IMR-90 (cell line): ENCODE data around the gene LRRC15.

Source experiments
- CTCF ChIP-seq: conservative IDR thresholded peaks from 2 replicates; pipeline ENCODE4 v1.5.1; 2012; ENCODE audit warnings: mild to moderate bottlenecking, low read depth, low read length, improper control_type of control experiment
- MAFK ChIP-seq: IDR thresholded peaks from 2 replicates; pipeline ENCODE4 v1.6.1; 2012; ENCODE audit warnings: low read depth, low read length, improper control_type of control experiment
- MXI1 ChIP-seq: IDR thresholded peaks from 2 replicates; pipeline ENCODE4 v1.6.1; 2012; ENCODE audit warnings: low read depth, mild to moderate bottlenecking, low read length, moderate library complexity, borderline replicate concordance
- NFE2L2 ChIP-seq: fragments of 150-350 bp; IDR thresholded peaks from 2 replicates; pipeline ENCODE4 v1.6.1; 2016; ENCODE audit warnings: low read depth, mild to moderate bottlenecking, low read length
- POLR2A ChIP-seq: IDR thresholded peaks from 2 replicates; pipeline ENCODE4 v1.6.1; 2012; ENCODE audit warnings: mild to moderate bottlenecking, low read depth, low read length
- RAD21 ChIP-seq: IDR thresholded peaks from 2 replicates; pipeline ENCODE4 v1.6.1; 2012; ENCODE audit warnings: low read length, improper control_type of control experiment

- TF ChIP-seq CTCF (no peak), POLR2A (no peak), MXI1 (no peak), NFE2L2 (no peak), RAD21 (no peak), MAFK (no peak)
These were observed 58.5 kb downstream of the LRRC15 start for GRCh38 chr3:194311000-194311399.
